Amygdala (tissue), 56 donors: ENCODE data around the gene USH1C.

Experiments
- DNase-seq, 56 donors: peaks; one replicate each; lab custom pipeline; 2025; lab: John Stamatoyannopoulos, UW

USH1C gene

DNA sequence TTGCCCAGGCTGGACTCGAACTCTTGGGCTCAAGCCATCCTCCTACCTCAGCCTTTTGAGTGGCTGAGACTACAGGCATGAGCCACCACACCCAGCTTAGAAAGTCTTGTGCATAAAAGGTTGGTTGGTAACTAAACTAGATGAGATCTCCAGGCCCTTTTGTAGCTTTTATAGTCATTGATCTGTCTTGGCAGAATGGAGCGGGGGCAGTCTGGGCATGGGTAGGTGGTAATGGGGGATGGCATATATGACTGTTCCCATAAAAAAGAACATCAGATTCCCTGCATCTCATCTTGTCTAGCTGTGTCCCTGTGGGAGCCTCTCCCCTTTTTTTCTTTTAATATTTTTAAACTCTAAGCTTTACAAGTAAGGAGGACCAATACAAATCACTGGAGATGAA lies 97.7 kb downstream of the USH1C start:
- DNase-seq = no peak

GRCh38 chr11:17445240-17445795 lies 98.9 kb downstream of the USH1C start:
- DNase-seq = no peak

- DNase-seq = no peak
These were observed 100.1 kb downstream of the USH1C start for GRCh38 chr11:17443926-17444690.
